SK-N-SH (cell line): ENCODE data around the gene UBE2D1. TPM values are rescaled to one million over a fixed set of nuclear protein-coding genes. Genes with fewer than 3 reads are reported as not detected.

Experiments
- CTCF ChIA-PET: fragments of 300-600, 350-600 bp; formaldehyde crosslinking; extraction: SDS; loops from one replicate; lab custom pipeline; 2021; lab: Yijun Ruan, JAX
- POLR2A ChIA-PET: fragments of 350-600 bp; sonication (Branson Sonifier 250); formaldehyde crosslinking; extraction: SDS; loops from one replicate; lab custom pipeline; 2020; ENCODE audit warnings: antibody characterized with exemption, inconsistent platforms; lab: Yijun Ruan, JAX
- DNase-seq: peaks from one replicate; pipeline ENCODE4 v3.0.0; 2012
- H2AFZ ChIP-seq: fragments of 200-600 bp; sonication (generic); 2 replicates; pipeline ENCODE4 v1.8.1; 2016; ENCODE audit warnings: antibody characterized with exemption, mild to moderate bottlenecking, low read depth
- H3F3A ChIP-seq: fragments of 200-600 bp; sonication (generic); replicated peaks from 2 replicates; pipeline ENCODE3; 2016; ENCODE audit warnings: antibody characterized with exemption, mild to moderate bottlenecking; ENCODE audit not compliant: insufficient read depth
- H3K27ac ChIP-seq, 2 experiments: fragments of 200-500 bp in 1 of 2; fragments of 200-600 bp in 1 of 2; sonication (Bioruptor generic) in 1 of 2; sonication (generic), shearing (Covaris generic) in 1 of 2; 2 replicates each; pipeline versions ENCODE4 v1.5.1 to v1.6.1; 2014 to 2016; ENCODE audit warnings: low read depth in 2 of 2, inconsistent platforms in 1 of 2, low read length in 1 of 2, mild to moderate bottlenecking in 1 of 2, mixed read lengths in 1 of 2
- H3K27me3 ChIP-seq: fragments of 200-600 bp; sonication (generic), shearing (Covaris generic); 2 replicates; pipeline ENCODE4 v1.6.1; 2016; ENCODE audit warnings: mixed run types; ENCODE audit not compliant: insufficient read depth
- H3K36me3 ChIP-seq, 2 experiments: fragments of 200-500 bp in 1 of 2; fragments of 200-600 bp in 1 of 2; sonication (Bioruptor generic) in 1 of 2; sonication (generic) in 1 of 2; replicated peaks in 1 of 2; 2 replicates each; pipeline versions ENCODE3 to v1.5.1; 2014 to 2016; ENCODE audit warnings: low read length in 1 of 2, mild to moderate bottlenecking in 1 of 2; ENCODE audit not compliant: insufficient read depth in 2 of 2, control insufficient read depth in 1 of 2
- H3K4me1 ChIP-seq, 2 experiments: fragments of 200-500 bp in 1 of 2; fragments of 200-600 bp in 1 of 2; sonication (Bioruptor generic) in 1 of 2; sonication (generic), shearing (Covaris generic) in 1 of 2; 2 replicates each; pipeline versions ENCODE4 v1.5.1 to v1.6.1; 2014 to 2016; ENCODE audit warnings: low read depth in 1 of 2, low read length in 1 of 2, mixed run types in 1 of 2; ENCODE audit not compliant: insufficient read depth in 2 of 2, control insufficient read depth in 1 of 2
- H3K4me2 ChIP-seq: fragments of 200-600 bp; sonication (generic), shearing (Covaris generic); 2 replicates; pipeline ENCODE4 v1.6.1; 2017; ENCODE audit warnings: mixed run types
- H3K4me3 ChIP-seq, 2 experiments: fragments of 200-500 bp in 1 of 2; fragments of 200-600 bp in 1 of 2; sonication (Bioruptor generic) in 1 of 2; sonication (generic), shearing (Covaris generic) in 1 of 2; 2 replicates each; pipeline versions ENCODE4 v1.5.1 to v1.8.1; 2014 to 2016; ENCODE audit warnings: low read depth in 2 of 2, inconsistent platforms in 1 of 2, low read length in 1 of 2, mild to moderate bottlenecking in 1 of 2, mixed read lengths in 1 of 2, moderate library complexity in 1 of 2
- H3K79me2 ChIP-seq: fragments of 200-600 bp; sonication (generic); 2 replicates; pipeline ENCODE4 v1.8.1; 2017; ENCODE audit warnings: mild to moderate bottlenecking; ENCODE audit not compliant: insufficient read depth
- H3K9ac ChIP-seq: fragments of 200-600 bp; sonication (generic); 2 replicates; pipeline ENCODE4 v1.6.1; 2017; ENCODE audit warnings: mixed run types
- H3K9me2 ChIP-seq: fragments of 200-600 bp; sonication (generic); 2 replicates; pipeline ENCODE4 v1.6.1; 2017; ENCODE audit warnings: mixed run types
- H3K9me3 ChIP-seq: fragments of 200-600 bp; sonication (generic); 2 replicates; pipeline ENCODE4 v1.6.1; 2017; ENCODE audit warnings: mixed run types, mild to moderate bottlenecking, moderate library complexity
- H4K20me1 ChIP-seq: fragments of 200-600 bp; sonication (generic); 2 replicates; pipeline ENCODE4 v1.6.1; 2017; ENCODE audit warnings: mild to moderate bottlenecking, mixed run types; ENCODE audit not compliant: insufficient read depth
- MEF2A ChIP-seq: IDR thresholded peaks from 2 replicates; pipeline ENCODE4 v1.4.0; 2012; ENCODE audit warnings: low read depth, borderline replicate concordance
- NRF1 ChIP-seq: IDR thresholded peaks from 2 replicates; pipeline ENCODE4 v1.6.1; 2012; ENCODE audit warnings: low read depth, mild to moderate bottlenecking, low read length
- SIN3A ChIP-seq: IDR thresholded peaks from 2 replicates; pipeline ENCODE4 v1.6.1; 2012; ENCODE audit warnings: low read depth, mild to moderate bottlenecking, low read length, moderate library complexity, borderline replicate concordance
- TCF12 ChIP-seq: IDR thresholded peaks from 2 replicates; pipeline ENCODE4 v1.4.0; 2012
- YY1 ChIP-seq: IDR thresholded peaks from 2 replicates; pipeline ENCODE4 v1.4.0; 2012; ENCODE audit warnings: low read depth, mild to moderate bottlenecking
- WGBS: methylation state at CpG from one replicate; pipeline ENCODE4 v1.1.6; 2017; ENCODE audit warnings: low lambda C conversion rate; 5-methylcytosine and 5-hydroxymethylcytosine counted together
- polyA plus RNA-seq, 3 experiments: library from polyadenylated mRNA; depleted of rRNA; stranded (reverse); fragments of >200 nt; gene quantifications; 2 replicates each; pipeline ENCODE4 v1.2.3, GENCODE V29; 2012
- TF ChIP-seq, protein P1 (sequence below): fragments of 200-600 bp; sonication (generic); IDR thresholded peaks from 2 replicates; pipeline ENCODE4 v1.6.1; 2017; ENCODE audit warnings: antibody characterized with exemption, mild to moderate bottlenecking, moderate library complexity
- TF ChIP-seq, protein P2 (sequence below): IDR thresholded peaks from 2 replicates; pipeline ENCODE4 v1.6.1; 2012; ENCODE audit warnings: mild to moderate bottlenecking, low read depth, low read length, moderate library complexity
- TF ChIP-seq, protein P3 (sequence below): IDR thresholded peaks from 2 replicates; pipeline ENCODE4; 2012
- TF ChIP-seq, protein P4 (sequence below): fragments of 150-350 bp; IDR thresholded peaks from 2 replicates; pipeline ENCODE4 v1.6.1; 2017; ENCODE audit warnings: antibody characterized with exemption, low read length, low read depth, borderline replicate concordance

The UBE2D1 gene
- polyA plus RNA-seq, 1 of the 3 experiments (the other 2 are of a cell fraction): 8.7 TPM

DNA sequence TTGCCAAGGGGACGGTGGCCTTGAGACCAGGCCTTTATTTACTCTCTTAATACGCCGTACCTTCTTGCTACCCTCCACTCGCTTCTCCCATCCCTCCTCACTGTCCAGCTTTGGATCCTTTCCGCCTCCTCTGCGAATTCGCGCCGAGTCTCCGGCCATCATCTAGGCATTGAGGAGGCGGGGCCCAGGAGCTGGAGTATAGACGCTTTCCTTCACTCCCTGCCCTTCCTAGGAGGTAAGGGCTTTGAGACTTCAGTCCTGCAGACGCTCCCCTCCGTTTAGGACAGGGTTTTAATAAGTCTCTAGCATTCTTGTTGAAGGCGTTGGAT, 50.9 kb downstream of the UBE2D1 start:
- Histone ChIP-seq H3K36me3 (peaks cover 29 to 39% of the 10 kb centered on the region in 2 experiments), H3K9me2 (no peaks in the 10 kb centered on the region), H3K9me3 (no peaks in the 10 kb centered on the region), H3K4me2 (peak overlapping the region; percentile 82), H3K27ac (peak overlapping the region; percentile 90 to 96), H2AFZ (peak overlapping the region; percentile 84; the same call in 1 of the 2 replicates), H3F3A (peaks cover 15% of the 10 kb centered on the region), H3K9ac (peak overlapping the region; percentile 91), H4K20me1 (no peaks in the 10 kb centered on the region), H3K27me3 (no peaks in the 10 kb centered on the region), H3K4me3 (peak overlapping the region; percentile 99 to 100), H3K79me2 (peaks cover 44% of the 10 kb centered on the region), H3K4me1 (peaks cover 11 to 18% of the 10 kb centered on the region in 2 experiments; a peak in 3 of 4 replicates)
- TF ChIP-seq NRF1: no peak
- TF ChIP-seq YY1: no peak
- TF ChIP-seq, protein P1, sequence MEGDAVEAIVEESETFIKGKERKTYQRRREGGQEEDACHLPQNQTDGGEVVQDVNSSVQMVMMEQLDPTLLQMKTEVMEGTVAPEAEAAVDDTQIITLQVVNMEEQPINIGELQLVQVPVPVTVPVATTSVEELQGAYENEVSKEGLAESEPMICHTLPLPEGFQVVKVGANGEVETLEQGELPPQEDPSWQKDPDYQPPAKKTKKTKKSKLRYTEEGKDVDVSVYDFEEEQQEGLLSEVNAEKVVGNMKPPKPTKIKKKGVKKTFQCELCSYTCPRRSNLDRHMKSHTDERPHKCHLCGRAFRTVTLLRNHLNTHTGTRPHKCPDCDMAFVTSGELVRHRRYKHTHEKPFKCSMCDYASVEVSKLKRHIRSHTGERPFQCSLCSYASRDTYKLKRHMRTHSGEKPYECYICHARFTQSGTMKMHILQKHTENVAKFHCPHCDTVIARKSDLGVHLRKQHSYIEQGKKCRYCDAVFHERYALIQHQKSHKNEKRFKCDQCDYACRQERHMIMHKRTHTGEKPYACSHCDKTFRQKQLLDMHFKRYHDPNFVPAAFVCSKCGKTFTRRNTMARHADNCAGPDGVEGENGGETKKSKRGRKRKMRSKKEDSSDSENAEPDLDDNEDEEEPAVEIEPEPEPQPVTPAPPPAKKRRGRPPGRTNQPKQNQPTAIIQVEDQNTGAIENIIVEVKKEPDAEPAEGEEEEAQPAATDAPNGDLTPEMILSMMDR: no peak
- TF ChIP-seq TCF12: no peak
- no peak for TF ChIP-seq MEF2A
- TF ChIP-seq, protein P2, sequence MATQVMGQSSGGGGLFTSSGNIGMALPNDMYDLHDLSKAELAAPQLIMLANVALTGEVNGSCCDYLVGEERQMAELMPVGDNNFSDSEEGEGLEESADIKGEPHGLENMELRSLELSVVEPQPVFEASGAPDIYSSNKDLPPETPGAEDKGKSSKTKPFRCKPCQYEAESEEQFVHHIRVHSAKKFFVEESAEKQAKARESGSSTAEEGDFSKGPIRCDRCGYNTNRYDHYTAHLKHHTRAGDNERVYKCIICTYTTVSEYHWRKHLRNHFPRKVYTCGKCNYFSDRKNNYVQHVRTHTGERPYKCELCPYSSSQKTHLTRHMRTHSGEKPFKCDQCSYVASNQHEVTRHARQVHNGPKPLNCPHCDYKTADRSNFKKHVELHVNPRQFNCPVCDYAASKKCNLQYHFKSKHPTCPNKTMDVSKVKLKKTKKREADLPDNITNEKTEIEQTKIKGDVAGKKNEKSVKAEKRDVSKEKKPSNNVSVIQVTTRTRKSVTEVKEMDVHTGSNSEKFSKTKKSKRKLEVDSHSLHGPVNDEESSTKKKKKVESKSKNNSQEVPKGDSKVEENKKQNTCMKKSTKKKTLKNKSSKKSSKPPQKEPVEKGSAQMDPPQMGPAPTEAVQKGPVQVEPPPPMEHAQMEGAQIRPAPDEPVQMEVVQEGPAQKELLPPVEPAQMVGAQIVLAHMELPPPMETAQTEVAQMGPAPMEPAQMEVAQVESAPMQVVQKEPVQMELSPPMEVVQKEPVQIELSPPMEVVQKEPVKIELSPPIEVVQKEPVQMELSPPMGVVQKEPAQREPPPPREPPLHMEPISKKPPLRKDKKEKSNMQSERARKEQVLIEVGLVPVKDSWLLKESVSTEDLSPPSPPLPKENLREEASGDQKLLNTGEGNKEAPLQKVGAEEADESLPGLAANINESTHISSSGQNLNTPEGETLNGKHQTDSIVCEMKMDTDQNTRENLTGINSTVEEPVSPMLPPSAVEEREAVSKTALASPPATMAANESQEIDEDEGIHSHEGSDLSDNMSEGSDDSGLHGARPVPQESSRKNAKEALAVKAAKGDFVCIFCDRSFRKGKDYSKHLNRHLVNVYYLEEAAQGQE: no peak
- TF ChIP-seq SIN3A: no peak
- TF ChIP-seq, protein P3, sequence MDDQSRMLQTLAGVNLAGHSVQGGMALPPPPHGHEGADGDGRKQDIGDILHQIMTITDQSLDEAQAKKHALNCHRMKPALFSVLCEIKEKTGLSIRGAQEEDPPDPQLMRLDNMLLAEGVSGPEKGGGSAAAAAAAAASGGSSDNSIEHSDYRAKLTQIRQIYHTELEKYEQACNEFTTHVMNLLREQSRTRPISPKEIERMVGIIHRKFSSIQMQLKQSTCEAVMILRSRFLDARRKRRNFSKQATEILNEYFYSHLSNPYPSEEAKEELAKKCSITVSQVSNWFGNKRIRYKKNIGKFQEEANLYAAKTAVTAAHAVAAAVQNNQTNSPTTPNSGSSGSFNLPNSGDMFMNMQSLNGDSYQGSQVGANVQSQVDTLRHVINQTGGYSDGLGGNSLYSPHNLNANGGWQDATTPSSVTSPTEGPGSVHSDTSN: no peak
- TF ChIP-seq, protein P4, sequence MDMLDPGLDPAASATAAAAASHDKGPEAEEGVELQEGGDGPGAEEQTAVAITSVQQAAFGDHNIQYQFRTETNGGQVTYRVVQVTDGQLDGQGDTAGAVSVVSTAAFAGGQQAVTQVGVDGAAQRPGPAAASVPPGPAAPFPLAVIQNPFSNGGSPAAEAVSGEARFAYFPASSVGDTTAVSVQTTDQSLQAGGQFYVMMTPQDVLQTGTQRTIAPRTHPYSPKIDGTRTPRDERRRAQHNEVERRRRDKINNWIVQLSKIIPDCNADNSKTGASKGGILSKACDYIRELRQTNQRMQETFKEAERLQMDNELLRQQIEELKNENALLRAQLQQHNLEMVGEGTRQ: no peak
- peak; percentile 53 for DNase-seq
- CTCF ChIA-PET: interaction anchor here (0.9 to 3.0 kb wide), 3 partner anchors 29 to 94 kb away, joined by 3 to 22 read pairs (median 3); no protein-coding TSS in a partner anchor
- POLR2A ChIA-PET: interaction anchor here (0.5 to 1.0 kb wide), 2 partner anchors 12 to 18 kb away, joined by 3 read pairs; no protein-coding TSS in a partner anchor
- under 1% methylated on average over 15 of the region's 15 CpGs for WGBS
